DND-41 (cell line): ENCODE measurements around the gene TUBB8B.
"Not testable (repeated sequence)": the region's sequence is repeated elsewhere in the genome, so short reads cannot be mapped to it uniquely, and the experiment has no call there.

Source experiments
- EZH2 ChIP-seq: IDR thresholded peaks from 3 replicates; pipeline ENCODE4 v1.6.1; 2012; ENCODE audit warnings: borderline replicate concordance, low read depth, mild to moderate bottlenecking, moderate library complexity, low read length, inconsistent platforms; ENCODE audit not compliant: severe bottlenecking
- TF ChIP-seq, protein P1 (sequence below): IDR thresholded peaks from 2 replicates; pipeline ENCODE4 v1.5.1; 2012; ENCODE audit warnings: borderline replicate concordance, low read length, moderate library complexity, mild to moderate bottlenecking; ENCODE audit not compliant: poor library complexity, severe bottlenecking; ENCODE audit errors: extremely low read depth

DNA sequence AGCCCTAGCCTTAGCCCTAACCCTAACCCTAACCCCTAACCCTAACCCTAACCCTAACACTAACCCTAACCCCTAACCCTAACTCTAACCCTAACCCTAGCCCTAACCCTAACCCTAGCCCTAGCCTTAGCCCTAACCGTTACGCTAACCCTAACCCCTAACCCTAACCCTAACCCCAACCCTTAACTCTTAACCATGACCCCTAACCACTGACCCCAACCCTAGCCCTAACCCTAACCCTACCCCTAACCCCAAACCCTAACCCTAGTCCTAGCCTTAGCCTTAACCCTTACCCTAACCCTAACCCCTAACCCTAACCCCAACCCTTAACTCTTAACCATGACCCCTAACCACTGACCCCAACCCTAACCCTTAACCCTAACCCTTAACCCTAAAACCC is 14.2 kb upstream of the TUBB8B start:
- TF ChIP-seq, protein P1, sequence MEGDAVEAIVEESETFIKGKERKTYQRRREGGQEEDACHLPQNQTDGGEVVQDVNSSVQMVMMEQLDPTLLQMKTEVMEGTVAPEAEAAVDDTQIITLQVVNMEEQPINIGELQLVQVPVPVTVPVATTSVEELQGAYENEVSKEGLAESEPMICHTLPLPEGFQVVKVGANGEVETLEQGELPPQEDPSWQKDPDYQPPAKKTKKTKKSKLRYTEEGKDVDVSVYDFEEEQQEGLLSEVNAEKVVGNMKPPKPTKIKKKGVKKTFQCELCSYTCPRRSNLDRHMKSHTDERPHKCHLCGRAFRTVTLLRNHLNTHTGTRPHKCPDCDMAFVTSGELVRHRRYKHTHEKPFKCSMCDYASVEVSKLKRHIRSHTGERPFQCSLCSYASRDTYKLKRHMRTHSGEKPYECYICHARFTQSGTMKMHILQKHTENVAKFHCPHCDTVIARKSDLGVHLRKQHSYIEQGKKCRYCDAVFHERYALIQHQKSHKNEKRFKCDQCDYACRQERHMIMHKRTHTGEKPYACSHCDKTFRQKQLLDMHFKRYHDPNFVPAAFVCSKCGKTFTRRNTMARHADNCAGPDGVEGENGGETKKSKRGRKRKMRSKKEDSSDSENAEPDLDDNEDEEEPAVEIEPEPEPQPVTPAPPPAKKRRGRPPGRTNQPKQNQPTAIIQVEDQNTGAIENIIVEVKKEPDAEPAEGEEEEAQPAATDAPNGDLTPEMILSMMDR, result not testable (repeated sequence)
- TF ChIP-seq EZH2, result not testable (repeated sequence)
